Mesothelial cell of epicardium (in vitro differentiated cells): ENCODE results near the gene AFAP1. TPM values are rescaled to one million over a fixed set of nuclear protein-coding genes. Genes with fewer than 3 reads are reported as not detected.

Experiments used
- DNase-seq, 2 experiments: peaks; one replicate each; pipeline ENCODE4 v3.0.0; 2021; ENCODE audit warnings: low spot score in 2 of 2; ENCODE audit not compliant: unreplicated experiment in 2 of 2
- H3K27ac Mint-ChIP-seq: 2 replicates; pipeline ENCODE4 v1.8.0; 2021; ENCODE audit warnings: mixed read lengths
- H3K27me3 Mint-ChIP-seq: 2 replicates; pipeline ENCODE4 v1.8.0; 2021; ENCODE audit warnings: low read depth, mixed read lengths
- H3K36me3 Mint-ChIP-seq: 2 replicates; pipeline ENCODE4 v1.8.0; 2021; ENCODE audit warnings: mixed read lengths
- H3K4me1 Mint-ChIP-seq: 2 replicates; pipeline ENCODE4 v1.8.0; 2021; ENCODE audit warnings: mixed read lengths
- H3K4me3 Mint-ChIP-seq: 2 replicates; pipeline ENCODE4 v1.8.0; 2021; ENCODE audit warnings: mild to moderate bottlenecking, moderate library complexity, mixed read lengths
- H3K9me3 Mint-ChIP-seq: 2 replicates; pipeline ENCODE4 v1.8.0; 2021; ENCODE audit warnings: mixed read lengths
- total RNA-seq: library from RNA; stranded (reverse); gene quantifications from 3 replicates; pipeline ENCODE4 v1.2.1, GENCODE V29; 2021
- TF ChIP-seq, protein P1 (sequence below): fragments of 200-600 bp; sonication (generic); IDR thresholded peaks from one replicate; pipeline ENCODE4 v1.5.0; 2021; ENCODE audit warnings: antibody characterized with exemption; ENCODE audit not compliant: unreplicated experiment

The AFAP1 gene
- total RNA-seq, 1 donor from 2014 or later: 82.4 TPM

DNA sequence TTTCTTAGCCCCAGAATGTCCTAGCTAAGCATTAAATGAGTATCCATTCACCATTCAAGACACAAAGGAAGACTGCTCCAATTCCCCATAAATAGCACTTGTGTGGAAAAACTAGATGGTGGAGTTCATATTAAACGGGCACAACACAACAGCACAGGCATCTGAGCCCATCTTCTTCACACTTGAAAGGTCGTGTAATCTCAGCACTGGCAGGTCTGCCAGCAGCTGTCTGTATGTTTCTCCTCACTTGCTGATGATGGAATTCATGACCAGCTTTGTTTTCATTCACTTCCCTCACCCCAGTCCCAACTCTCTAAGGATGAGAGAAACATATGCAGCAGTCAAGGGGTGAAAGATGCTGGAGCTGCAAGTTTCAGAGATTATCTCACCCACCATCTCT lies 148.7 kb downstream of the AFAP1 start:
- no peaks in the 10 kb centered on the region for H3K27me3 Mint-ChIP-seq
- H3K4me1 Mint-ChIP-seq: peaks cover 20% of the 10 kb centered on the region
- peak overlapping the region; percentile 10 for H3K27ac Mint-ChIP-seq
- peaks cover 30% of the 10 kb centered on the region for H3K36me3 Mint-ChIP-seq
- TF ChIP-seq, protein P1, sequence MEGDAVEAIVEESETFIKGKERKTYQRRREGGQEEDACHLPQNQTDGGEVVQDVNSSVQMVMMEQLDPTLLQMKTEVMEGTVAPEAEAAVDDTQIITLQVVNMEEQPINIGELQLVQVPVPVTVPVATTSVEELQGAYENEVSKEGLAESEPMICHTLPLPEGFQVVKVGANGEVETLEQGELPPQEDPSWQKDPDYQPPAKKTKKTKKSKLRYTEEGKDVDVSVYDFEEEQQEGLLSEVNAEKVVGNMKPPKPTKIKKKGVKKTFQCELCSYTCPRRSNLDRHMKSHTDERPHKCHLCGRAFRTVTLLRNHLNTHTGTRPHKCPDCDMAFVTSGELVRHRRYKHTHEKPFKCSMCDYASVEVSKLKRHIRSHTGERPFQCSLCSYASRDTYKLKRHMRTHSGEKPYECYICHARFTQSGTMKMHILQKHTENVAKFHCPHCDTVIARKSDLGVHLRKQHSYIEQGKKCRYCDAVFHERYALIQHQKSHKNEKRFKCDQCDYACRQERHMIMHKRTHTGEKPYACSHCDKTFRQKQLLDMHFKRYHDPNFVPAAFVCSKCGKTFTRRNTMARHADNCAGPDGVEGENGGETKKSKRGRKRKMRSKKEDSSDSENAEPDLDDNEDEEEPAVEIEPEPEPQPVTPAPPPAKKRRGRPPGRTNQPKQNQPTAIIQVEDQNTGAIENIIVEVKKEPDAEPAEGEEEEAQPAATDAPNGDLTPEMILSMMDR: no peak
- no peak for DNase-seq
- H3K4me3 Mint-ChIP-seq: no peak overlapping the region
- no peaks in the 10 kb centered on the region for H3K9me3 Mint-ChIP-seq

DNA sequence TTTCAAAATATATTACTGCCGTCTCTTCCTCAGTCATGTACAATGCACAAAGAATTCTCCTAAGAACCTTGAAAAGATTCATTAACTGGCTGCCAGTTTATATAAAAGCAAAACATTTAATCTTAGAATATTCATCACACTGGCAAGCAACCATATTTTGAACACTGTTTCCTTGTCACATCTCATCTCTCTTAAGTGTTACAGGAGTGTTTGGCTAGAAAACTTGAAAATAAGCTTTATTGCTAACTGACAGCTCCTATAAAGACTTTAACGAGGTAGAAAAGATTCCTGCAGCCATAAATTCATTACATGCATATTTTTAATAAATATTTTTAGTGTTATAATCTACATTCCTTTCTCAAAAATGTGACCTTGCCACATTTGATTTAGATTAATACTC lies 149.6 kb downstream of the AFAP1 start:
- no peak for DNase-seq
- Mint-ChIP-seq H3K27me3 (no peaks in the 10 kb centered on the region), H3K27ac (peak overlapping the region; percentile 51), H3K4me1 (peaks cover 20% of the 10 kb centered on the region), H3K4me3 (no peak overlapping the region), H3K9me3 (no peaks in the 10 kb centered on the region), H3K36me3 (peaks cover 40% of the 10 kb centered on the region)
- TF ChIP-seq, protein P1: no peak

DNA sequence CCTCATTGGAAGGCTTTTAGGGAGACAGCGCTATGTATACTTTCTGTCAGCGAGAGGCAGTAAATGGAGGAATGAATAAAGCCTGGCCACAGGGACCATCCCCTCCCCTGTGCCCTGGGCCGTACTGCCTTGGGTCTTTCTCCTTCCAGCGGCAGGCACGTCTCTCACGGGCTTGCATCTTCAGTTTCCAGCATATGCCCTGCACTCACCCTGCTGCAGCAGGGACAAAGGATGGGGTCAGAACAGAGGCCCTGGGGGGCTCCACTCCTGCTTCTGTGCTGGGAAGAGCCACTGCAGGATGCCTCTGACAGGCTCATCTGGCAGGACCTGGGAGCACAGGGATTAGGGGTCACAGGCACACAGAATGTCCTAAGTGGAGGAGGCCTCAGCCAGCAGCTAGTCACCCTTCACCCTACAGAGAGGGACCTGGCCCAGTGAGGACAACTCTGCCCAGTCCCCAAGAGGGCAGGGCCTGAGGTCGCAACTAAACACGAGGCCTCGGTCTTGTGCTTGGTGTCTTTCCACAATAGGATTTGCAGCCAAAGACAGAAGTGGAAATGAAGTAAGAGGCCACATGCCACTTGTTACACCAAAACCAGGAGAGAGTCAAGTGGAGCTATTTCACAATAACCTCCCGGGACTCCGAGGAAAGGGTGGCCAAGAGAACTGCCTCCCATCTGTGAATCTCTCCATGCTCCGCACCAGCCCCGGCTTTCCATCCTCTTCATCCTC lies 150.8 kb downstream of the AFAP1 start:
- Mint-ChIP-seq H3K9me3 (no peaks in the 10 kb centered on the region), H3K27ac (no peak overlapping the region), H3K4me1 (peaks cover 20% of the 10 kb centered on the region), H3K27me3 (no peaks in the 10 kb centered on the region), H3K4me3 (no peak overlapping the region), H3K36me3 (peaks cover 44% of the 10 kb centered on the region)
- DNase-seq: no peak
- TF ChIP-seq, protein P1: no peak

DNA sequence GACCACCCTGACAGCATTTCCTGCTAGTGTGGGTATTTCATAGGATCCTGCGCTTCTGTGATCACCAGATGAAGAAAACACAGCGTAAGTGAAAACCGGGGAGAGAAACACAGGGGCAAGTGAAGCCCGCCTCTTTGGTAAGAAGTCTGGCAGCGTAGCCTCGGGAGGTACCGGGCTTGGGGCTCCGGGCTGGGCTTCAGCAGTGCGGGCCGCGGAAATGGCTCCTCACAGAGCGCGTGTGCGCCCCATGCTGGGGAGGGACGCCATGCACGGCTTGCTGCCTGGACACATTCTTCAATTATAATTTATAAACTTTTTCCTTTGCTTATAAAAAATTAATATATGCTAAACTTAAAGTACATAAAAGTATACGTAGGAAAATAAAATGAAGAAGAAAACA lies 151.5 kb downstream of the AFAP1 start:
- TF ChIP-seq, protein P1: no peak
- DNase-seq: no peak
- Mint-ChIP-seq H3K9me3 (no peaks in the 10 kb centered on the region), H3K4me1 (peaks cover 20% of the 10 kb centered on the region), H3K4me3 (no peak overlapping the region), H3K36me3 (peaks cover 42% of the 10 kb centered on the region), H3K27me3 (no peaks in the 10 kb centered on the region), H3K27ac (no peak overlapping the region)

DNA sequence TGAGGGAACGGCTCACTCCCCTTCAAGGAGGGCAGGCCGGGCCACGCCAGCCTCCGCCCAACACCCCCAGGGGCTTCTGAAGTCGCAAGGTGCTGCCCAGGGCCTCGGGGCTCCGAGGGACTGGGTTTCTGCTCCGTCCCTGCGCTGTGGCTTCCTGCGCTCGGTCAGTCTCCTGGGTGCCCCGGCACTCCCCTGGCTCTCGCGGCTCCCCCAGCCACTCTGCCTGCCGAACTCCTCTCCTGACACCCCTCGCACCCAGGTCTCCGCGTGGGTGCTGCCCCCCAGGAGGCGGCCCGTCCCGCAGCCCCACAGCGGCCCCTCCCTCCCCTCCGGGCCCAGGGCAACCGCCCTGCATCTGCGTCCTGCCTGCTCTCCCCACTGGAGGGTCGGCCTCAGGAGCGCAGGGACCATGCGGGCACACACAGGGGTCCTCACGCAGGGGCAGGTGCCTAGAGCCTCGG lies 151.9 kb downstream of the AFAP1 start:
- no peak for DNase-seq
- H3K27me3 Mint-ChIP-seq: no peaks in the 10 kb centered on the region

More for the DNA sequence above, 151.9 kb downstream of the AFAP1 start:
- no peaks in the 10 kb centered on the region for H3K9me3 Mint-ChIP-seq
- peaks cover 22% of the 10 kb centered on the region for H3K4me1 Mint-ChIP-seq
- H3K27ac Mint-ChIP-seq: no peak overlapping the region
- H3K4me3 Mint-ChIP-seq: no peak overlapping the region
- TF ChIP-seq, protein P1: no peak
- peaks cover 42% of the 10 kb centered on the region for H3K36me3 Mint-ChIP-seq
